ENCODE measurements around the gene DSC1.

Gene DSC1

GRCh38 chr18:31112804-31113203 is 49.9 kb downstream of the DSC1 start:
- DNase-seq, result no peak

- DNase-seq, result no peak
These were observed 56.9 kb downstream of the DSC1 start for GRCh38 chr18:31105733-31106132.

GRCh38 chr18:31104444-31104843 is 58.2 kb downstream of the DSC1 start:
- DNase-seq, result no peak

GRCh38 chr18:31103423-31103822 is 59.2 kb downstream of the DSC1 start:
- DNase-seq, result no peak

- no peak for DNase-seq
These were observed 59.7 kb downstream of the DSC1 start for GRCh38 chr18:31102941-31103340.

- DNase-seq, result peak in 19 of 58 donors; percentile 1 to 38 (median 15)
These were observed 60.5 kb downstream of the DSC1 start, which contains the start of gene DSC2 for GRCh38 chr18:31102025-31102684. Gene DSC2 (minus strand): TSS chr18:31102421. CDS start chr18:31101971, 450 bp downstream.

- peak in 47 of 58 donors; percentile 5 to 73 (median 37) for DNase-seq
These were observed 61.3 kb downstream of the DSC1 start for GRCh38 chr18:31101183-31102024.

GRCh38 chr18:31100436-31101182 is 62.0 kb downstream of the DSC1 start:
- peak in 4 of 58 donors; percentile 8 to 33 (median 14) for DNase-seq

- DNase-seq, result no peak
These were observed 63.0 kb downstream of the DSC1 start for GRCh38 chr18:31099450-31100230.

GRCh38 chr18:31098878-31099277 is 63.8 kb downstream of the DSC1 start:
- DNase-seq, result no peak

- no peak for DNase-seq
These were observed 65.0 kb downstream of the DSC1 start for GRCh38 chr18:31097666-31098065.

GRCh38 chr18:31093880-31094279 is 68.8 kb downstream of the DSC1 start:
- no peak for DNase-seq

GRCh38 chr18:31093294-31093693 is 69.4 kb downstream of the DSC1 start:
- no peak for DNase-seq

- DNase-seq, result no peak
These were observed 71.3 kb downstream of the DSC1 start for GRCh38 chr18:31091350-31091749.

- DNase-seq, result no peak
These were observed 74.1 kb downstream of the DSC1 start for GRCh38 chr18:31088532-31088931.

GRCh38 chr18:31079973-31080372 is 82.7 kb downstream of the DSC1 start:
- no peak for DNase-seq

All from anterior cingulate cortex (tissue), 58 donors.